ENCODE data around the gene LINGO4.

The LINGO4 gene

GRCh38 chr1:151847867-151848596, 42.8 kb upstream of the LINGO4 start:
- H3K27ac ChIP-seq, result no peak overlapping the region

GRCh38 chr1:151846686-151847237, 41.5 kb upstream of the LINGO4 start:
- TF ChIP-seq CTCF (IDR thresholded peaks at IDR 0.05), result no peak
- TF ChIP-seq ZFX (IDR thresholded peaks at IDR 0.05; ENCODE audit: borderline replicate concordance), result no peak
- H3K27ac ChIP-seq, result no peak overlapping the region

More at GRCh38 chr1:151847867-151848596, 42.8 kb upstream of the LINGO4 start:
- TF ChIP-seq CTCF (IDR thresholded peaks at IDR 0.05), result no peak
- no peak for TF ChIP-seq ZFX (IDR thresholded peaks at IDR 0.05; ENCODE audit: borderline replicate concordance)

- no peak overlapping the region for H3K27ac ChIP-seq
- TF ChIP-seq CTCF (IDR thresholded peaks at IDR 0.05), result no peak
- TF ChIP-seq ZFX (IDR thresholded peaks at IDR 0.05; ENCODE audit: borderline replicate concordance), result no peak
Observed at GRCh38 chr1:151846062-151846568, 40.9 kb upstream of the LINGO4 start.

GRCh38 chr1:151843398-151843797, 38.2 kb upstream of the LINGO4 start:
- TF ChIP-seq CTCF (IDR thresholded peaks at IDR 0.05) (no peak), ZFX (IDR thresholded peaks at IDR 0.05; ENCODE audit: borderline replicate concordance) (no peak)
- no peak overlapping the region for H3K27ac ChIP-seq

GRCh38 chr1:151841141-151841540, 35.9 kb upstream of the LINGO4 start:
- H3K27ac ChIP-seq, result no peak overlapping the region
- TF ChIP-seq CTCF (IDR thresholded peaks at IDR 0.05), result no peak
- no peak for TF ChIP-seq ZFX (IDR thresholded peaks at IDR 0.05; ENCODE audit: borderline replicate concordance)

- peak overlapping the region; percentile 98 for H3K27ac ChIP-seq
- TF ChIP-seq ZFX (IDR thresholded peaks at IDR 0.05; ENCODE audit: borderline replicate concordance) (no peak), CTCF (IDR thresholded peaks at IDR 0.05) (no peak)
Observed at GRCh38 chr1:151840421-151840820, 35.2 kb upstream of the LINGO4 start.
